Suprapubic skin (tissue), 4 donors: ENCODE measurements around the gene PRL.

ENCODE experiments used
- EP300 ChIP-seq: sonication (generic); formaldehyde crosslinking; IDR thresholded peaks from one replicate; pipeline ENCODE4 v1.6.1; 2017; ENCODE audit warnings: antibody characterized with exemption
- POLR2AphosphoS5 ChIP-seq, 3 donors: sonication (generic); formaldehyde crosslinking; IDR thresholded peaks; one replicate each; pipeline ENCODE4 v1.6.1; 2017; ENCODE audit warnings: antibody characterized with exemption in 3 of 3

DNA sequence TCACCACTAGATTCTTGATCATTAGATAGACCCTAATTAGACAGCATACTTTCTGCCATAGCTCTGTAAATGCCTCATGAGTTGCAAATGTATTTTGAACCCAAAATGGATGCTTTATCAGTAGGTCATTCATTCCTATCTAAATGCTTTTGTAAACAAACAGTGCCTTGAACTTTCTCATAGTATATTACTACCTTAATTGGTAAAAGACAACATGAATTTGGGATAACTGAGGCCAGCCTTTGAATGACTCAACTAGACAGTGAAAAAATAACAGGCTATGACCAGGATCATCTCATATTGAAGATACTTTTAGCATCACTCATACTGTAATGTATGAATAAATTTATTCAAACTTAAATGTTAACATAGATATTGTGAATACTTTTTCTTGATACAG lies 37.0 kb upstream of the PRL start:
- no peak for TF ChIP-seq POLR2AphosphoS5 (IDR thresholded peaks at IDR 0.05)
- no peak for TF ChIP-seq EP300
